Heart right ventricle (tissue), 16 donors: Measurements from ENCODE around the gene ABI3. TPM values are rescaled to one million over a fixed set of nuclear protein-coding genes. Genes with fewer than 3 reads are reported as not detected.

ENCODE experiments used
- ATAC-seq, 8 donors: fragments of 200-7000 bp; cut with Tn5 transposase; one replicate each; pipeline ENCODE4 v1.9.1; 2020; ENCODE audit warnings: mild to moderate bottlenecking in 8 of 8, moderate library complexity in 8 of 8, moderate number of reproducible peaks in 1 of 8
- DNase-seq, 2 donors: peaks; one replicate each; pipeline ENCODE4 v3.0.0-alpha.2; 2020
- H3K27ac ChIP-seq, 10 donors: fragments of 200-600 bp; sonication (generic) in 2 of 10; one replicate each; pipeline versions ENCODE4 v1.5.0 to v1.8.0; 2020 to 2022; ENCODE audit warnings: mild to moderate bottlenecking in 3 of 10
- H3K27me3 ChIP-seq, 7 donors: fragments of 200-600 bp; one replicate each; pipeline ENCODE4 v1.8.0; 2021 to 2022; ENCODE audit warnings: mild to moderate bottlenecking in 2 of 7
- H3K36me3 ChIP-seq, 9 donors: fragments of 200-600 bp; sonication (generic) in 1 of 9; one replicate each; pipeline versions ENCODE4 v1.5.0 to v1.8.0; 2020 to 2022; ENCODE audit warnings: mild to moderate bottlenecking in 2 of 9
- H3K4me1 ChIP-seq, 9 donors: fragments of 200-600 bp; sonication (generic) in 1 of 9; one replicate each; pipeline versions ENCODE4 v1.5.0 to v1.8.0; 2020 to 2022; ENCODE audit warnings: mild to moderate bottlenecking in 4 of 9
- H3K4me3 ChIP-seq, 10 donors: fragments of 200-600 bp; sonication (generic) in 2 of 10; one replicate each; pipeline versions ENCODE4 v1.5.0 to v1.8.0; 2020 to 2022; ENCODE audit warnings: mild to moderate bottlenecking in 7 of 10, moderate library complexity in 2 of 10
- H3K9me3 ChIP-seq, 11 donors: fragments of 200-600 bp in 10 of 11; sonication (generic) in 2 of 11; one replicate each; pipeline versions ENCODE4 v1.5.0 to v1.8.0; 2013 to 2022; ENCODE audit warnings: mild to moderate bottlenecking in 2 of 11, control low read depth in 1 of 11, moderate library complexity in 1 of 11
- CTCF ChIP-seq, 9 donors: fragments of 200-600 bp; sonication (generic) in 2 of 9; IDR thresholded peaks; one replicate each; pipeline versions ENCODE4 v1.5.0 to v1.8.0; 2021 to 2022; ENCODE audit warnings: antibody characterized with exemption in 9 of 9, mild to moderate bottlenecking in 5 of 9, moderate library complexity in 1 of 9
- WGBS, 2 donors: extraction: QIAGEN DNeasy Blood & Tissue Kit; methylation state at CpG; one replicate each; pipeline ENCODE4 v1.1.7; 2013; ENCODE audit warnings: inconsistent platforms in 1 of 2; 5-methylcytosine and 5-hydroxymethylcytosine counted together
- intact Hi-C, 10 donors: fragments of 100-400 bp; cut with DNase I; formaldehyde crosslinking; loops; one replicate each; pipeline versions ENCODE4 v1.11.1 to v1.14.2; 2022
- polyA plus RNA-seq, 2 donors: library from polyadenylated mRNA; stranded (reverse); fragments of 200-250 nt; gene quantifications; one replicate each; pipeline ENCODE4 v1.2.3, GENCODE V29; 2013
- total RNA-seq, 10 donors: library from RNA; stranded (reverse); fragmentation: NEBNext Ultra II Directional in 3 of 10; extraction: Animal tissue kit (Norgen Biotek cat#: 25700) in 3 of 10; gene quantifications; one replicate each; pipeline versions ENCODE4 v1.2.1 to v1.2.4, GENCODE V29; 2021 to 2023
- donor health status: Arrhythmogenic right ventricular cardiomyopathy.
- donor health status: ischemic (EF 13 %, LVEDD 7.1; RV severe dilation, severe dysfunction).
- donor health status: healthy with polysubstance abuse.
- donor health status: DM: no; HTN: yes; CAD: no.
- donor health status: DM: no; HTN: no; CAD: no.
- donor health status: ischemic (EF 25% LVEDD 6.9; RV normal size, moderate dysfunction).
- donor health status: ischemic (EF 25% LVEDD 5.7; RV mildly dilated, moderate dysfunction).
- donor health status: healthy.
- donor health status: DM: yes; HTN: yes; CAD: no.
- donor health status: Ischemic cardiomyopathy.
- donor health status: ischemic (EF 35%, LVEDD 5.7; RV mildly dilated, moderate dysfunction).
- donor health status: nonischemic (EF 11% LVEDD 7.7; RV severe dilation, severe dysfunction).
- donor health status: DM: yes; HTN: yes; CAD: no.
- donor health status: PGD.
- donor health status: ischemic (EF 29% LVEDD 5.4; RV normal size, mild dysfunction).
- donor health status: nonischemic (EF 23%, LVEDD 6.1; RV moderate dilation, normal function).

Gene ABI3
- total and polyA plus RNA-seq, 12 donors = 2.3 to 10.8 (median 5.1) TPM

- intact Hi-C loops = no loop called here
- H3K4me3 ChIP-seq = no peak overlapping the region
These were observed 4.3 kb downstream of the ABI3 start for GRCh38 chr17:49214676-49215360.

GRCh38 chr17:49216482-49216881 is 6.0 kb downstream of the ABI3 start:
- DNase-seq = no peak
- Histone ChIP-seq H3K27ac (peak overlapping the region in 9 of 10 donors; percentile 55 to 88 (median 70)), H3K27me3 (peaks cover 0 to 32% (median 16%) of the 10 kb centered on the region in 7 donors), H3K4me1 (peaks cover 4 to 86% (median 62%) of the 10 kb centered on the region in 9 donors), H3K4me3 (peak overlapping the region in 2 of 10 donors; percentile 0 to 7), H3K36me3 (peaks cover 0 to 8% (median 0%) of the 10 kb centered on the region in 9 donors), H3K9me3 (no peaks in the 10 kb centered on the region)
- ATAC-seq = no peak
- intact Hi-C loops = no loop called here
- TF ChIP-seq CTCF (IDR thresholded peaks at IDR 0.05) = no peak
- 78 to 84% methylated on average over 13 of the region's 13 CpGs for WGBS, 2 donors

More at GRCh38 chr17:49214676-49215360, 4.3 kb downstream of the ABI3 start:
- Histone ChIP-seq H3K4me1 (peaks cover 4 to 98% (median 63%) of the 10 kb centered on the region in 9 donors), H3K27me3 (peaks cover 0 to 27% (median 8%) of the 10 kb centered on the region in 7 donors), H3K36me3 (peaks cover 0 to 4% (median 0%) of the 10 kb centered on the region in 9 donors), H3K27ac (peak overlapping the region in 6 of 10 donors; percentile 40 to 88 (median 66)), H3K9me3 (no peaks in the 10 kb centered on the region)
- DNase-seq (peak in 1 of 2 donors; percentile 32), ATAC-seq (no peak)
- TF ChIP-seq CTCF (IDR thresholded peaks at IDR 0.05) = no peak
- 54 to 59% methylated on average over 12 of the region's 12 CpGs for WGBS, 2 donors

GRCh38 chr17:49216953-49217650 is 6.6 kb downstream of the ABI3 start:
- WGBS, 2 donors = 45 to 47% methylated on average over 11 of the region's 11 CpGs
- H3K9me3 ChIP-seq = no peaks in the 10 kb centered on the region
- H3K36me3 ChIP-seq = peaks cover 0 to 10% (median 0%) of the 10 kb centered on the region in 9 donors
- peak overlapping the region in 1 of 10 donors; percentile 0 for H3K4me3 ChIP-seq
- intact Hi-C loops = no loop called here
- peaks cover 4 to 80% (median 56%) of the 10 kb centered on the region in 9 donors for H3K4me1 ChIP-seq
- H3K27me3 ChIP-seq = peaks cover 0 to 38% (median 16%) of the 10 kb centered on the region in 7 donors
- ATAC-seq = peak; percentile 77 to 91 (median 88)
- no peak for TF ChIP-seq CTCF (IDR thresholded peaks at IDR 0.05)
- DNase-seq = peak; percentile 50 to 65
- peak overlapping the region; percentile 36 to 88 (median 69) for H3K27ac ChIP-seq

- no peaks in the 10 kb centered on the region for H3K9me3 ChIP-seq
- WGBS, 2 donors = 66 to 67% methylated on average over 17 of the region's 17 CpGs
- intact Hi-C loops = no loop called here
- H3K4me3 ChIP-seq = peak overlapping the region in 1 of 10 donors; percentile 12
- peak overlapping the region; percentile 36 to 88 (median 69) for H3K27ac ChIP-seq
- ATAC-seq (peak; percentile 25 to 80 (median 62)), DNase-seq (peak; percentile 50 to 53)
- no peak for TF ChIP-seq CTCF (IDR thresholded peaks at IDR 0.05)
- H3K4me1 ChIP-seq = peaks cover 4 to 73% (median 51%) of the 10 kb centered on the region in 9 donors
- H3K36me3 ChIP-seq = peaks cover 0 to 16% (median 0%) of the 10 kb centered on the region in 9 donors
- peaks cover 0 to 46% (median 22%) of the 10 kb centered on the region in 7 donors for H3K27me3 ChIP-seq
These were observed 7.3 kb downstream of the ABI3 start for GRCh38 chr17:49217651-49218413.
